Measurements from ENCODE around the gene MSRB3. TPM values are rescaled to one million over a fixed set of nuclear protein-coding genes. Genes with fewer than 3 reads are reported as not detected.

Gene MSRB3
- total RNA-seq, 1 donor from 2014 or later, result 1.1 TPM

DNA sequence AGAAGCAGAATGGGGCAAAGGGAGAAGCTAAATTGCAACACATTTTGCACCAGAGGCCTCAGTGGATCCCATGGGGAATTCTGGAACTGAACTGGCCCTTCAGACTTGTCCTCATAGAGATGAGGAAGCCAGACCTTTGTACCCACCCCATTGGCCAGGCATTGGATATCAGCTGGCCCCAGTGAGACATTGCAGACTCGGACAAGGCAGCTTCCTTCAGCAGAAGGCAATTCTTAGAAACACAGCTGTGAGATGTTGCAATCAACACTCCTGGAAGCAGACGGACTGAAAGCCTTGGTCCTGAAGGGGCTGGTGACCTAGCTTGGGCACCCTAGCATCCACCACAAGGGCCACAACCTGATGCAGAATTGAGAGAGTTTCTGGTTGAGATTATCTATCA lies 218.1 kb downstream of the MSRB3 start:
- no peak for DNase-seq (ENCODE audit: low spot score, unreplicated experiment)
- TF ChIP-seq, protein P1, sequence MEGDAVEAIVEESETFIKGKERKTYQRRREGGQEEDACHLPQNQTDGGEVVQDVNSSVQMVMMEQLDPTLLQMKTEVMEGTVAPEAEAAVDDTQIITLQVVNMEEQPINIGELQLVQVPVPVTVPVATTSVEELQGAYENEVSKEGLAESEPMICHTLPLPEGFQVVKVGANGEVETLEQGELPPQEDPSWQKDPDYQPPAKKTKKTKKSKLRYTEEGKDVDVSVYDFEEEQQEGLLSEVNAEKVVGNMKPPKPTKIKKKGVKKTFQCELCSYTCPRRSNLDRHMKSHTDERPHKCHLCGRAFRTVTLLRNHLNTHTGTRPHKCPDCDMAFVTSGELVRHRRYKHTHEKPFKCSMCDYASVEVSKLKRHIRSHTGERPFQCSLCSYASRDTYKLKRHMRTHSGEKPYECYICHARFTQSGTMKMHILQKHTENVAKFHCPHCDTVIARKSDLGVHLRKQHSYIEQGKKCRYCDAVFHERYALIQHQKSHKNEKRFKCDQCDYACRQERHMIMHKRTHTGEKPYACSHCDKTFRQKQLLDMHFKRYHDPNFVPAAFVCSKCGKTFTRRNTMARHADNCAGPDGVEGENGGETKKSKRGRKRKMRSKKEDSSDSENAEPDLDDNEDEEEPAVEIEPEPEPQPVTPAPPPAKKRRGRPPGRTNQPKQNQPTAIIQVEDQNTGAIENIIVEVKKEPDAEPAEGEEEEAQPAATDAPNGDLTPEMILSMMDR (IDR thresholded peaks at IDR 0.05; ENCODE audit: unreplicated experiment), result no peak
- H3K27ac Mint-ChIP-seq, result no peak overlapping the region
- H3K9me3 Mint-ChIP-seq (ENCODE audit: low read depth), result no peaks in the 10 kb centered on the region
- no peaks in the 10 kb centered on the region for H3K36me3 Mint-ChIP-seq (ENCODE audit: insufficient read depth)
- H3K27me3 Mint-ChIP-seq, result peaks cover 16% of the 10 kb centered on the region
- no peak overlapping the region for H3K4me3 Mint-ChIP-seq (ENCODE audit: low read depth)
- H3K4me1 Mint-ChIP-seq (ENCODE audit: low read depth), result peaks cover 17% of the 10 kb centered on the region

DNA sequence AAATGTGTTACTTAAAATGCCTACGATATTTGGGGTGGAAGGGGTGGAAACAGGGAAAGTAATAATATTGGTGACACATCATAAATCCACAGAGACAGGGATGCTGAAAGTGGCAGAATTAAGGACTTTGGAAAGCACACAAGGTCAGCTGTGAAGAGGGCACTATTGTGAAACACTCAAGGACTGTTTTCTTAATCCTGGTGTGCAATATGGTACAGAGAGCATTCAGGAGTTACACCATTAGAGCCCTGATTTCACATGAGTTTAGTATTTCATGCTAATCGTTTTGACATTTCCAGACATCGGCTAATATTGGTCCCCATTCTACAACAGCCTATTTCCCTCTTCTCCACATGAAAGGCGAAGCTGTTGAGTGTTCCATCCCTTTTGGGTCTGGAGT lies 219.2 kb downstream of the MSRB3 start:
- no peaks in the 10 kb centered on the region for H3K36me3 Mint-ChIP-seq (ENCODE audit: insufficient read depth)
- H3K4me1 Mint-ChIP-seq (ENCODE audit: low read depth), result peaks cover 20% of the 10 kb centered on the region
- peaks cover 16% of the 10 kb centered on the region for H3K27me3 Mint-ChIP-seq
- H3K4me3 Mint-ChIP-seq (ENCODE audit: low read depth), result no peak overlapping the region
- no peak overlapping the region for H3K27ac Mint-ChIP-seq
- no peaks in the 10 kb centered on the region for H3K9me3 Mint-ChIP-seq (ENCODE audit: low read depth)
- DNase-seq (ENCODE audit: low spot score, unreplicated experiment), result no peak
- TF ChIP-seq, protein P1 (IDR thresholded peaks at IDR 0.05; ENCODE audit: unreplicated experiment), result no peak

- Mint-ChIP-seq H3K9me3 (ENCODE audit: low read depth) (no peaks in the 10 kb centered on the region), H3K27me3 (peaks cover 16% of the 10 kb centered on the region), H3K36me3 (ENCODE audit: insufficient read depth) (no peaks in the 10 kb centered on the region), H3K27ac (no peak overlapping the region), H3K4me3 (ENCODE audit: low read depth) (no peak overlapping the region), H3K4me1 (ENCODE audit: low read depth) (peaks cover 19% of the 10 kb centered on the region)
- TF ChIP-seq, protein P1 (IDR thresholded peaks at IDR 0.05; ENCODE audit: unreplicated experiment), result no peak
- DNase-seq (ENCODE audit: low spot score, unreplicated experiment), result no peak
These were observed 220.7 kb downstream of the MSRB3 start for GRCh38 chr12:65499167-65499566.

- H3K36me3 Mint-ChIP-seq (ENCODE audit: insufficient read depth), result no peaks in the 10 kb centered on the region
- no peak overlapping the region for H3K4me3 Mint-ChIP-seq (ENCODE audit: low read depth)
- TF ChIP-seq, protein P1 (IDR thresholded peaks at IDR 0.05; ENCODE audit: unreplicated experiment), result no peak
- H3K27ac Mint-ChIP-seq, result no peak overlapping the region
- H3K27me3 Mint-ChIP-seq, result peaks cover 16% of the 10 kb centered on the region
- no peaks in the 10 kb centered on the region for H3K9me3 Mint-ChIP-seq (ENCODE audit: low read depth)
- H3K4me1 Mint-ChIP-seq (ENCODE audit: low read depth), result peaks cover 13% of the 10 kb centered on the region
- no peak for DNase-seq (ENCODE audit: low spot score, unreplicated experiment)
These were observed 221.8 kb downstream of the MSRB3 start for GRCh38 chr12:65500091-65500900.

DNA sequence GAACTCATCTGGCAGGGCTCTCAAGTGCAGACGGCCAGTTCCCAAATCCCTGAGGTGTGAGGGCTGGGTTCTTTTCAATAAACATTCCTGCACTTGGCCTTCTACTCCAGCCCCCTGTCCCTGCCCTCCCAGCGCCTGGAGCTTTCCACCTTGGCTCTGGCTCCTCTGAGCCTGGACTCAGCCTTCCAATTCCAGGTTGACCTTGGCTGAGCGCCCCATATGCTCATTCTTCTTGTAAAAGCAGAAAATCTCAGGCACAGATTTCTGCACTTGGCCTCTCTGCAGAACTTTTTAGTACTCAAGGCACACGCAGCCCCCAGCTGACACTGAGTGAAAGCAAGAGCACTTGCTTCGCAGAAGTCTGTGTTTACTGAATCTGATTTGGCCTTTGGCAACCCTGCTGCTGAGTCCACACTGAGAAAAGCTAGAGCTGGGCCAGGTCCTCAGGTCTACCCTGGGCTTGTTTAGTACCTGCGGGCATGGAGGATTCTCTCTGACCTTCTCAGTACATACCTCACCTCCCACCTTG lies 222.7 kb downstream of the MSRB3 start:
- DNase-seq (ENCODE audit: low spot score, unreplicated experiment), result no peak

More for the DNA sequence above, 222.7 kb downstream of the MSRB3 start:
- H3K27ac Mint-ChIP-seq, result no peak overlapping the region
- peaks cover 12% of the 10 kb centered on the region for H3K4me1 Mint-ChIP-seq (ENCODE audit: low read depth)
- H3K4me3 Mint-ChIP-seq (ENCODE audit: low read depth), result no peak overlapping the region
- no peaks in the 10 kb centered on the region for H3K36me3 Mint-ChIP-seq (ENCODE audit: insufficient read depth)
- TF ChIP-seq, protein P1 (IDR thresholded peaks at IDR 0.05; ENCODE audit: unreplicated experiment), result no peak
- H3K27me3 Mint-ChIP-seq, result peaks cover 16% of the 10 kb centered on the region
- no peaks in the 10 kb centered on the region for H3K9me3 Mint-ChIP-seq (ENCODE audit: low read depth)
